Neutrophil (primary cell): ENCODE results near the gene SIAH3.

Experiments used
- H3K27ac ChIP-seq: fragments of 200-600 bp; sonication (generic); 2 replicates; pipeline ENCODE4 v1.5.1; 2016; ENCODE audit warnings: mild to moderate bottlenecking, moderate library complexity
- H3K27me3 ChIP-seq: fragments of 200-600 bp; sonication (generic); 2 replicates; pipeline ENCODE4 v1.6.0; 2016; ENCODE audit warnings: mild to moderate bottlenecking
- H3K36me3 ChIP-seq: fragments of 200-600 bp; sonication (generic); 2 replicates; pipeline ENCODE4 v1.5.1; 2017
- H3K4me1 ChIP-seq, 2 experiments: fragments of 200-600 bp in 1 of 2; sonication (generic) in 1 of 2; 1 replicate in 1 of 2; 2 replicates in 1 of 2; pipeline versions ENCODE4 v1.5.1 to v1.6.1; 2013 to 2016; ENCODE audit warnings: low read depth in 1 of 2, low read length in 1 of 2, mild to moderate bottlenecking in 1 of 2, moderate library complexity in 1 of 2; ENCODE audit not compliant: control insufficient read depth in 1 of 2, insufficient read depth in 1 of 2
- H3K4me3 ChIP-seq, 2 experiments: fragments of 200-600 bp in 1 of 2; sonication (generic) in 1 of 2; 1 replicate in 1 of 2; 2 replicates in 1 of 2; pipeline ENCODE4 v1.5.1; 2013 to 2016; ENCODE audit warnings: low read depth in 1 of 2, low read length in 1 of 2, mild to moderate bottlenecking in 1 of 2, moderate library complexity in 1 of 2
- H3K9me3 ChIP-seq: fragments of 200-600 bp; sonication (generic); 2 replicates; pipeline ENCODE4 v1.5.1; 2016
- TF ChIP-seq, protein P1 (sequence below): fragments of 200-600 bp; sonication (generic); IDR thresholded peaks from 2 replicates; pipeline ENCODE4 v1.5.1; 2016; ENCODE audit warnings: antibody characterized with exemption

Gene SIAH3

DNA sequence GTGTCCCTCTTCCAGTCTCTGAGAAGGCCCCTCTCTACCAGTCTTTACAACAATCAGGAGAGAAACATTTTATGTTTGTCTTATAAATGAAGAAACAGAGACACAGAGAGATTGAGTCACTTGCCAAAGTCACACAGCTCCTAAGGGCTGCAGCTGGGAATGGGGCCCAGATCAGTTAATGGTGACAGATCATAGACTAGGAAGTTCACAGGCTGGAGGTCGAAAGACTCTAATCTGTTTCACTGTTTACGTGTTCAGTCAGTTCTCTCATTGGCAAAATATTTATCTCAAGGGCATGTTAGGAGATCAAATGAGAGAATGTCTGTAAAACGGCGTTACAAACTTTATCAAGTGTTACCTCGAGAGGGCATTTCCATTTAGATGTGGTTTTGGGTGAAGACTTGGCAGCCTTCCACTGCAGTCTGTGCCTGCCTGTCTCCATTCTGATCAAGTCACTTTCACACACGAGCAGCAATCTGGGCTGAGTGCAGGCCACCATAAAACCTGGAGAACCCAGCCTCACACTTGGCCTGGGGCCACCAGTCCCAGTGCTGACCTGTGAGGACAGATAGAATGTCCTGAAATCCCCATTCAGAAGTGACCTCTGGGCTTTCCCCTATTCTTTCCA is 65.1 kb downstream of the SIAH3 start:
- no peak overlapping the region for H3K27ac ChIP-seq
- H3K4me1 ChIP-seq = no peaks in the 10 kb centered on the region
- H3K9me3 ChIP-seq = no peaks in the 10 kb centered on the region
- H3K4me3 ChIP-seq = no peak overlapping the region
- TF ChIP-seq, protein P1, sequence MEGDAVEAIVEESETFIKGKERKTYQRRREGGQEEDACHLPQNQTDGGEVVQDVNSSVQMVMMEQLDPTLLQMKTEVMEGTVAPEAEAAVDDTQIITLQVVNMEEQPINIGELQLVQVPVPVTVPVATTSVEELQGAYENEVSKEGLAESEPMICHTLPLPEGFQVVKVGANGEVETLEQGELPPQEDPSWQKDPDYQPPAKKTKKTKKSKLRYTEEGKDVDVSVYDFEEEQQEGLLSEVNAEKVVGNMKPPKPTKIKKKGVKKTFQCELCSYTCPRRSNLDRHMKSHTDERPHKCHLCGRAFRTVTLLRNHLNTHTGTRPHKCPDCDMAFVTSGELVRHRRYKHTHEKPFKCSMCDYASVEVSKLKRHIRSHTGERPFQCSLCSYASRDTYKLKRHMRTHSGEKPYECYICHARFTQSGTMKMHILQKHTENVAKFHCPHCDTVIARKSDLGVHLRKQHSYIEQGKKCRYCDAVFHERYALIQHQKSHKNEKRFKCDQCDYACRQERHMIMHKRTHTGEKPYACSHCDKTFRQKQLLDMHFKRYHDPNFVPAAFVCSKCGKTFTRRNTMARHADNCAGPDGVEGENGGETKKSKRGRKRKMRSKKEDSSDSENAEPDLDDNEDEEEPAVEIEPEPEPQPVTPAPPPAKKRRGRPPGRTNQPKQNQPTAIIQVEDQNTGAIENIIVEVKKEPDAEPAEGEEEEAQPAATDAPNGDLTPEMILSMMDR = no peak
- H3K27me3 ChIP-seq = peaks cover 4% of the 10 kb centered on the region
- H3K36me3 ChIP-seq = no peaks in the 10 kb centered on the region

DNA sequence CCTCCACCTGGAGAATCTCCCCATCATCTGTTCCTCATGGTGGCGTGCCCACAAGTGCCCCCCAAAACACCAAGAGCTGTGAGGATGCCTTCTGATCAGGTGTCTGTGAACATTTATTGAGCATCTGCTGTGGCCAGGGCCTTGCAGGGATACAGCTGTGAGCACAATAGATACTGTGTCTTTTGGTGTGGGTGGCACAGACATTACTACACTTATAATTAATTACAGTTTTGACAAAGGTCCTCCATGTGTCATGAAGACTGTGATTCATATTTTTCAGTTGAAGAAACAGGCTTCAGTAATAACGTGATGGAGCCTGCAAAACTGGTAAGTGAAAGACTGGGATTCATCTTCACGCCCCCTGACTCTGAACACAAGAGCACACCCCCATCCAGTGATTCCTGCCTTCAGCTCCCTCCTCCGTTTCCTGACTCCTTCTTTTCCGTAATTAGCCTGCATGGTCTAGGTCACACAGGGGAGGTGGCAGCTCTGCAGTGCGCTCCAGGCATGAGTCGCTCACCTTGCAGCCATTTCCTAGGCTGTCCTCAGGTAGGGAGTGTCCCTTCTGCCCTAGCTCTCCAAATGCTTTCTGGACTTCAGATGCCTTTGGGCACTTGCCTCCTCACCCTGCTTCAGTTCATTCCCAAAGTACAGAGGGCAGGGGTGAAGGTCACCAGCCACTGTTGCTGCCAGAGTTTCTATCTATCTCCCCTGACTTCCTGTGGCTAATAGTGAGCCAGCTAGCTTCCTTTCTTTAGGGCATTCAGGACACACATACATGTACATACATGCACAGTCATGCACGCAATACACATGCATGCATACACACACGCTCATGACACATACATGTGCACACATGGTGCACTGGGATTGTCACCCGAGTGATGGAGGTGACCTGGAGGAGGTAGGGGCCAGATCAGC is 66.5 kb downstream of the SIAH3 start:
- Histone ChIP-seq H3K36me3 (no peaks in the 10 kb centered on the region), H3K27me3 (peaks cover 4% of the 10 kb centered on the region), H3K4me1 (no peaks in the 10 kb centered on the region), H3K27ac (no peak overlapping the region), H3K9me3 (no peaks in the 10 kb centered on the region), H3K4me3 (no peak overlapping the region)
- TF ChIP-seq, protein P1 = no peak

DNA sequence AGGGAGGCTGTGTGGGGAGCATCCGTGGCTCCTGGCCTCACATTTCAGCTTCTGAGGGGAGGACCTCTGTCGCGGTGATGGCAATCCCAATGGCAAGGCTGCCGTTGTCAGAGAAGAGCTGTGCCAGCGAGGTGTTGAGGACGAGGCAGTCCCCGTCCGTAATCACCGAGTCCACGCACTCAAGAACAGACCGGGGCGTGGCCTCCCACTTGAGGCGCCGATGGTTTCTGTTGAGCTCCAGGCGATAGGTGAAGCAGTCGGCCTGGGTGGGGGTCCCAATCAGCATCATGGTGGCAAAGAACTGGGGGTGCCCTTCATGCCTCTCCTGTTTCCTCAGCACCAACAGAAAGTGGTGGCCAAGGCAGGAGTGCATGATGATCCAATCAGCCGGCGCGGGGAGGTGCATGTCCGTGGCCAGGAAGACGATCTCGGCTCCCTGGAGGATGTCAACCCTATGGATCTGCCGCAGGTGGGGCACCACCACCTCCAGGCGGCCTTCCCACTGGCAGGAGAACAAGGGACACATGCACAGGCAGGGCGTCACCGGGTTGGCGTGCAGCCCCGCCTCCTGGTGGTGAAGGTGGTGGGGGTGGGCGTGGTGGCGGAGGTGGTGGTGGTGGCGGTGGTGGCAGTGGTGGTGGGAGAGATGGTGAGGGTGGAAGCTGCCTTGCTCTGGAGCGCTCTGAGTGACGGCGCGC is 68.1 kb downstream of the SIAH3 start:
- Histone ChIP-seq H3K4me1 (no peaks in the 10 kb centered on the region), H3K4me3 (no peak overlapping the region), H3K36me3 (no peaks in the 10 kb centered on the region), H3K27ac (no peak overlapping the region), H3K27me3 (peaks cover 4% of the 10 kb centered on the region), H3K9me3 (no peaks in the 10 kb centered on the region)
- TF ChIP-seq, protein P1 = no peak

DNA sequence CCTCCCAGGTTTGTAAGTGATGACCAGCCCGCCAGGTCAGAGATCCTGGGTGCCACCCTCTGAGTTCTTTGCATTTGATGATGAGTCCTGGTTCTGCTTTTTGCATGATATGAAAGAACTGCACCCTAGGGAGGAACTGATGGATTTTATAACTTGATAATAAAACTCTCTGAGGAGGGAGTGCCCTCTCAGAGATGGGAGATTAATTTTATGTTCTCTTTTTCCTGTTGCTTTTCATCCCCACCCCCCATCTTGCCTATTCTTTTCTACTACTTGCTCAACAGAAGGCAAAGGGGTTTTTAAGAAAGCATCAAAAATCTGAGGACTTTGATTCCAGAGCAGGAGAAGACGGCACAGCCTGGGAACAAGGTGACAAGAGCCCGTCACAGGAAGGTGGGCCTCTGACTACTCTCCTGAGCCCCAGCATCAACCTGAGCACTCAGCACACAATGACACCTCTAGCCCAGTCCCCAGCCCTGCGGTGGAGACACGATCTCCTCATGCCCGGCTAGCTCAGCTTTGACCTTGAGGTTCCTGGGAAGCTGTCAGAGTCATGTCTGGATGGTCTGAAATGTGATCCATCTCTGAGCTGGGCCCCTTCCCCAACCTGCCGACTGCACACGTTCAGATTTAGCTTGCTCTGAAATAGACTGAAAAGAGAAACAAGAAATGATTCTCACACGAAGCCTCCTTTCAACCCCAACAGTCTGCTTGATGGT is 69.1 kb downstream of the SIAH3 start:
- Histone ChIP-seq H3K27me3 (peaks cover 4% of the 10 kb centered on the region), H3K4me1 (no peaks in the 10 kb centered on the region), H3K9me3 (no peaks in the 10 kb centered on the region), H3K4me3 (no peak overlapping the region), H3K27ac (no peak overlapping the region), H3K36me3 (no peaks in the 10 kb centered on the region)
- TF ChIP-seq, protein P1 = no peak
